ACC112 (cell line): ENCODE results near the gene FAM184B.
"Not testable (repeated sequence)": the region's sequence is repeated elsewhere in the genome, so short reads cannot be mapped to it uniquely, and the experiment has no call there.

Experiments
- H2AFZ ChIP-seq: fragments of 200-600 bp; sonication (generic); one replicate; pipeline ENCODE4 v1.6.0; 2017; ENCODE audit warnings: antibody characterized with exemption, low read length; ENCODE audit not compliant: unreplicated experiment
- H3K27ac ChIP-seq: fragments of 200-600 bp; sonication (generic); 2 replicates; pipeline ENCODE4 v1.5.1; 2014; ENCODE audit warnings: low read depth, mild to moderate bottlenecking, antibody characterized with exemption, low read length, moderate library complexity
- H3K27me3 ChIP-seq: fragments of 200-600 bp; sonication (generic); 2 replicates; pipeline ENCODE4 v1.6.1; 2014; ENCODE audit warnings: mild to moderate bottlenecking, antibody characterized with exemption, low read length, moderate library complexity, mixed read lengths; ENCODE audit not compliant: insufficient read depth
- H3K36me3 ChIP-seq: fragments of 200-600 bp; sonication (generic); 2 replicates; pipeline ENCODE4 v1.6.1; 2016; ENCODE audit warnings: mild to moderate bottlenecking, antibody characterized with exemption, low read length, moderate library complexity, mixed read lengths; ENCODE audit not compliant: insufficient read depth
- H3K4me1 ChIP-seq: fragments of 200-600 bp; sonication (generic); one replicate; pipeline ENCODE4 v1.6.1; 2016; ENCODE audit warnings: low read length, mixed read lengths; ENCODE audit not compliant: insufficient read depth, unreplicated experiment, control insufficient read depth
- H3K4me3 ChIP-seq: fragments of 200-600 bp; sonication (generic); 2 replicates; pipeline ENCODE4 v1.5.1; 2014; ENCODE audit warnings: mild to moderate bottlenecking, low read depth, low read length
- H3K79me2 ChIP-seq: fragments of 200-600 bp; sonication (generic); one replicate; pipeline ENCODE4 v1.6.0; 2016; ENCODE audit warnings: low read length; ENCODE audit not compliant: control insufficient read depth, unreplicated experiment, insufficient read depth

FAM184B gene

GRCh38 chr4:17718471-17718870 is 63.0 kb downstream of the FAM184B start:
- Histone ChIP-seq H3K4me3 (no peak overlapping the region), H3K27ac (no peak overlapping the region), H2AFZ (no peak overlapping the region), H3K36me3 (no peaks in the 10 kb centered on the region), H3K4me1 (peaks cover 11% of the 10 kb centered on the region), H3K27me3 (peaks cover 38% of the 10 kb centered on the region), H3K79me2 (no peaks in the 10 kb centered on the region)

GRCh38 chr4:17717301-17717700 is 64.1 kb downstream of the FAM184B start:
- Histone ChIP-seq H3K79me2 (no peaks in the 10 kb centered on the region), H3K27me3 (peaks cover 45% of the 10 kb centered on the region), H3K4me3 (no peak overlapping the region), H2AFZ (no peak overlapping the region), H3K27ac (no peak overlapping the region), H3K4me1 (peaks cover 10% of the 10 kb centered on the region), H3K36me3 (no peaks in the 10 kb centered on the region)

- Histone ChIP-seq H3K4me3 (no peak overlapping the region), H3K79me2 (no peaks in the 10 kb centered on the region), H2AFZ (no peak overlapping the region), H3K27ac (no peak overlapping the region), H3K4me1 (no peaks in the 10 kb centered on the region), H3K27me3 (peaks cover 58% of the 10 kb centered on the region), H3K36me3 (no peaks in the 10 kb centered on the region)
These were observed 65.9 kb downstream of the FAM184B start for GRCh38 chr4:17715511-17715910.

GRCh38 chr4:17713779-17714178 is 67.6 kb downstream of the FAM184B start:
- H3K4me1 ChIP-seq = no peaks in the 10 kb centered on the region

GRCh38 chr4:17712166-17712565 is 69.3 kb downstream of the FAM184B start:
- no peaks in the 10 kb centered on the region for H3K4me1 ChIP-seq
- peaks cover 50% of the 10 kb centered on the region for H3K27me3 ChIP-seq
- no peak overlapping the region for H3K27ac ChIP-seq
- H2AFZ ChIP-seq = no peak overlapping the region
- no peaks in the 10 kb centered on the region for H3K79me2 ChIP-seq
- H3K36me3 ChIP-seq = no peaks in the 10 kb centered on the region
- H3K4me3 ChIP-seq = no peak overlapping the region

More at GRCh38 chr4:17713779-17714178, 67.6 kb downstream of the FAM184B start:
- no peaks in the 10 kb centered on the region for H3K36me3 ChIP-seq
- H3K27me3 ChIP-seq = peaks cover 60% of the 10 kb centered on the region
- H3K4me3 ChIP-seq = no peak overlapping the region
- no peak overlapping the region for H2AFZ ChIP-seq
- H3K79me2 ChIP-seq = no peaks in the 10 kb centered on the region
- H3K27ac ChIP-seq = no peak overlapping the region

DNA sequence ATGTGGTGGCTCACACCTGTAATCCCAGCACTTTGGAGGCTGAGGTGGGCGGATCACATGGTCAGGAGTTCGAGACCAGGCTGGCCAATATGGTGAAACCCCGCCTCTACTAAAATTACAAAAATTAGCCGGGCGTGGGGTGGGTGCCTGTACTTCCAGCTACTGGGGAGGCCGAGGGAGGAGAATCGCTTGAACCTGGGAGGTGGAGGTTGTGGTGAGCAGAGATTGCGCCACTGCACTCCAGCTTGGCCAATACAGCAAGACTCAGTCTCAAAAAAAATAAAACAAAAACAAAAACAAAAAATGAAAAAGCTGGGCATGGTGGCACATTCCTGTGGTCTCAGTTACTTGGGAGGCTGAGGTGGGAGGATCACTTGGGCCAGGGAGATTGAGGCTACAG is 70.2 kb downstream of the FAM184B start:
- not testable (repeated sequence) for H3K36me3 ChIP-seq, H3K27ac ChIP-seq, H3K4me1 ChIP-seq, H3K4me3 ChIP-seq, H3K79me2 ChIP-seq, H2AFZ ChIP-seq
- peaks cover 53% of the 10 kb centered on the region for H3K27me3 ChIP-seq

- Histone ChIP-seq H2AFZ (no peak overlapping the region), H3K27ac (no peak overlapping the region), H3K36me3 (no peaks in the 10 kb centered on the region), H3K79me2 (no peaks in the 10 kb centered on the region), H3K4me1 (no peaks in the 10 kb centered on the region), H3K4me3 (no peak overlapping the region), H3K27me3 (peaks cover 57% of the 10 kb centered on the region)
These were observed 71.7 kb downstream of the FAM184B start for GRCh38 chr4:17709763-17710068.

DNA sequence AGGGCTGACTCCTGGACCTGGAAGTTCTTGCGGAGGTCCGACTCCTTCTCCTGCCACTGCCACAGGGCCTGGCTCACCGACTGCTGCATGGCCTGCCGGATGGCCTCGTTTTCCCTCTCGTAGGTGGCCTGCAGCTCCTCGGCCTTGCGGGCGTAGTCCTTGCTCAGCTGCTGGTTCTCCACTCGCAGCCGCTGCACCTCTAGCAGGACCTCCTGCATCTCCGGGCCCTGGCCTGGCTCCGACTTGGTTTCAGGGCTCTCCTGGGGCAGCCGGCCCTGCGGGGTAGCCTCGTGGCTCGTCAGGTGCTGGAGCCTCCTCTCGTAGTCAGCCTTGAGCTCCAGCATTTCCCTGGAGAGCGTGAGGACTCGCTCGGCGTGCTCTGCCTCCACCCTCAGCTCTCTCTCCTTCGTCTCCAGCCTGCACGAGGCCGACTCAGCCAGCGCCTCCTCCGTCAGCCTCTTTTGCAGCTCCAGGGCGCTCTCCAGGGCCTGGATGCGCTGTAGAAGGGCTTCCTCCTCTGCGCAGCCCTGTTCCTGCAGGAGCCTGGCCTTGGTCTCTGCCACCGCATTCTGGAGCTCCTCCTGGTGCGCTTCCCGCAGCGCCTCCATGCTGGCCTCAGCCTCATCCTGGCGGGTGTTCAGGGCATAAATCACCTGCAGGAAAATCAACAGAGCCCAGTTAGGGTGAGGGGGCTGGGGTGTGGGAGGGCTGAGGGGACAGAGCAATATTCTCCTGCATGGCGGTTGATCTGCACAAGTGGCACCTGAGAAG is 72.2 kb downstream of the FAM184B start:
- Histone ChIP-seq H3K4me1 (no peaks in the 10 kb centered on the region), H3K36me3 (no peaks in the 10 kb centered on the region), H3K79me2 (no peaks in the 10 kb centered on the region), H3K27ac (no peak overlapping the region), H3K4me3 (no peak overlapping the region), H3K27me3 (peaks cover 57% of the 10 kb centered on the region), H2AFZ (no peak overlapping the region)

GRCh38 chr4:17707671-17708070 is 73.8 kb downstream of the FAM184B start:
- Histone ChIP-seq H3K27ac (no peak overlapping the region), H2AFZ (no peak overlapping the region), H3K4me1 (no peaks in the 10 kb centered on the region), H3K79me2 (no peaks in the 10 kb centered on the region), H3K36me3 (no peaks in the 10 kb centered on the region), H3K4me3 (no peak overlapping the region), H3K27me3 (peaks cover 53% of the 10 kb centered on the region)

GRCh38 chr4:17705107-17705506 is 76.3 kb downstream of the FAM184B start:
- no peak overlapping the region for H3K4me3 ChIP-seq
- peaks cover 38% of the 10 kb centered on the region for H3K27me3 ChIP-seq
- no peaks in the 10 kb centered on the region for H3K36me3 ChIP-seq
- H3K27ac ChIP-seq = no peak overlapping the region
- no peak overlapping the region for H2AFZ ChIP-seq
- H3K79me2 ChIP-seq = no peaks in the 10 kb centered on the region
- no peaks in the 10 kb centered on the region for H3K4me1 ChIP-seq

GRCh38 chr4:17704020-17704650 is 77.3 kb downstream of the FAM184B start:
- Histone ChIP-seq H3K27me3 (peaks cover 32% of the 10 kb centered on the region), H3K36me3 (no peaks in the 10 kb centered on the region), H3K79me2 (no peaks in the 10 kb centered on the region), H2AFZ (no peak overlapping the region), H3K4me1 (no peaks in the 10 kb centered on the region), H3K4me3 (no peak overlapping the region), H3K27ac (no peak overlapping the region)
